B cell (primary cell): ENCODE results near the gene TIAL1. TPM values are rescaled to one million over a fixed set of nuclear protein-coding genes. Genes with fewer than 3 reads are reported as not detected.

Experiments
- ATAC-seq: fragments of 200-7000 bp; cut with Tn5 transposase; one replicate; pipeline ENCODE4 v1.10.0; 2021; ENCODE audit warnings: low read depth, mild to moderate bottlenecking, moderate number of reproducible peaks, moderate library complexity
- CTCF ChIA-PET: fragments of 350-600 bp; sonication (Branson Sonifier 250); formaldehyde crosslinking; loops from one replicate; lab custom pipeline; 2021; ENCODE audit warnings: antibody characterized with exemption, inconsistent platforms; lab: Charles Lee
- POLR2A ChIA-PET: fragments of 350-600 bp; sonication (Branson Sonifier 250); formaldehyde crosslinking; loops from one replicate; lab custom pipeline; 2021; ENCODE audit warnings: antibody characterized with exemption; lab: Charles Lee
- DNase-seq: peaks from one replicate; pipeline ENCODE4 v3.0.0; 2013
- H2AFZ ChIP-seq: 2 replicates; pipeline ENCODE4 v1.6.1; 2012; ENCODE audit warnings: mild to moderate bottlenecking, low read depth, low read length; ENCODE audit not compliant: insufficient read depth, poor library complexity, severe bottlenecking
- H3K27ac ChIP-seq, 2 donors: 1 replicate in 1 of 2; 2 replicates in 1 of 2; pipeline ENCODE4 v1.5.1; 2012 to 2013; ENCODE audit warnings: low read length in 2 of 2, mild to moderate bottlenecking in 2 of 2, moderate library complexity in 1 of 2
- H3K27me3 ChIP-seq, 4 experiments: fragments of 200-600 bp in 1 of 4; sonication (generic) in 1 of 4; replicated peaks in 1 of 4; 1 replicate in 2 of 4; 2 replicates in 2 of 4; pipeline versions ENCODE4 v1.6.1 to v1.7.0; 2013 to 2016; ENCODE audit warnings: low read length in 3 of 4, mild to moderate bottlenecking in 2 of 4, mixed read lengths in 1 of 4, moderate library complexity in 1 of 4; ENCODE audit not compliant: insufficient read depth in 4 of 4, control insufficient read depth in 3 of 4; ENCODE audit errors: control extremely low read depth in 1 of 4
- H3K36me3 ChIP-seq, 2 experiments: replicated peaks in 1 of 2; 1 replicate in 1 of 2; 2 replicates in 1 of 2; pipeline versions ENCODE4 v1.6.1 to v1.7.1; 2013; ENCODE audit warnings: low read length in 1 of 2; ENCODE audit not compliant: insufficient read depth in 2 of 2, control insufficient read depth in 1 of 2; ENCODE audit errors: control extremely low read depth in 1 of 2, extremely low read depth in 1 of 2
- H3K4me1 ChIP-seq, 2 donors: fragments of 200-600 bp in 1 of 2; sonication (generic) in 1 of 2; 1 replicate in 1 of 2; 2 replicates in 1 of 2; pipeline versions ENCODE4 v1.5.1 to v1.6.1; 2013 to 2017; ENCODE audit warnings: low read length in 2 of 2; ENCODE audit not compliant: control insufficient read depth in 2 of 2, insufficient read depth in 2 of 2
- H3K4me2 ChIP-seq: replicated peaks from 2 replicates; pipeline ENCODE3; 2012; ENCODE audit warnings: mild to moderate bottlenecking, low read depth, low read length; ENCODE audit not compliant: poor library complexity, severe bottlenecking
- H3K4me3 ChIP-seq, 5 experiments: fragments of 200-600 bp in 1 of 5; sonication (generic) in 1 of 5; 1 replicate in 3 of 5; 2 replicates in 2 of 5; pipeline versions ENCODE4 v1.5.1 to v1.7.0; 2011 to 2016; ENCODE audit warnings: low read length in 4 of 5, mild to moderate bottlenecking in 4 of 5, low read depth in 2 of 5, control low read depth in 1 of 5, moderate library complexity in 1 of 5; ENCODE audit not compliant: insufficient read depth in 1 of 5; ENCODE audit errors: control extremely low read depth in 1 of 5, extremely low read depth in 1 of 5
- H3K79me2 ChIP-seq: fragments of 200-600 bp; sonication (generic); one replicate; pipeline ENCODE4 v1.6.0; 2016; ENCODE audit warnings: low read length; ENCODE audit not compliant: control insufficient read depth, insufficient read depth
- H3K9ac ChIP-seq: fragments of 200-600 bp; sonication (generic); 2 replicates; pipeline ENCODE4 v1.6.1; 2017; ENCODE audit warnings: mild to moderate bottlenecking, low read length, moderate library complexity
- H3K9me3 ChIP-seq, 3 donors: one replicate each; pipeline versions ENCODE4 v1.6.1 to v1.7.1; 2013; ENCODE audit warnings: low read length in 2 of 3; ENCODE audit not compliant: control insufficient read depth in 2 of 3, insufficient read depth in 1 of 3; ENCODE audit errors: control extremely low read depth in 1 of 3
- H4K20me1 ChIP-seq: 2 replicates; pipeline ENCODE4 v1.6.0; 2012; ENCODE audit warnings: mild to moderate bottlenecking, low read length; ENCODE audit not compliant: insufficient read depth, control insufficient read depth, poor library complexity, severe bottlenecking
- H3K27ac Mint-ChIP-seq: one replicate; pipeline ENCODE4 v1.8.0; 2021; ENCODE audit warnings: mixed read lengths
- H3K27me3 Mint-ChIP-seq: one replicate; pipeline ENCODE4 v1.8.0; 2021; ENCODE audit warnings: mixed read lengths
- H3K4me1 Mint-ChIP-seq: one replicate; pipeline ENCODE4 v1.8.0; 2021; ENCODE audit warnings: mixed read lengths
- H3K4me3 Mint-ChIP-seq: one replicate; pipeline ENCODE4 v1.8.0; 2021; ENCODE audit warnings: mixed read lengths
- H3K9me3 Mint-ChIP-seq: one replicate; pipeline ENCODE4 v1.8.0; 2022; ENCODE audit warnings: mixed read lengths; ENCODE audit not compliant: insufficient read depth
- CTCF ChIP-seq: fragments of 200-600 bp; IDR thresholded peaks from one replicate; pipeline ENCODE4 v1.8.0; 2022; ENCODE audit warnings: antibody characterized with exemption, mild to moderate bottlenecking
- EZH2 ChIP-seq: IDR thresholded peaks from 2 replicates; pipeline ENCODE4 v1.6.1; 2012; ENCODE audit warnings: borderline replicate concordance, low read depth, mild to moderate bottlenecking, moderate library complexity, low read length; ENCODE audit not compliant: insufficient read depth, poor library complexity, severe bottlenecking
- WGBS: methylation state at CpG from one replicate; pipeline ENCODE4 v1.1.5; 2013; ENCODE audit warnings: missing lambda C conversion rate; ENCODE audit not compliant: insufficient coverage; 5-methylcytosine and 5-hydroxymethylcytosine counted together
- intact Hi-C: fragments of 100-400 bp; cut with micrococcal nuclease; formaldehyde crosslinking; loops from one replicate; pipeline ENCODE4 v1.10.0; 2022
- polyA plus RNA-seq: library from polyadenylated mRNA; depleted of rRNA; stranded (reverse); fragments of >200 nt; gene quantifications from 2 replicates; pipeline ENCODE4 v1.2.3, GENCODE V29; 2012
- total RNA-seq, 2 donors: library from RNA; stranded (reverse); fragments of 120-200 nt in 1 of 2; gene quantifications; 1 replicate in 1 of 2; 2 replicates in 1 of 2; pipeline versions ENCODE4 v1.2.3 to v1.2.4, GENCODE V29; 2013 to 2022

The TIAL1 gene
- total and polyA plus RNA-seq, 2 donors (not counting 1 experiment from before 2014, with no cell fraction given), result 98.5 to 159 TPM

- no peak for ATAC-seq
- Mint-ChIP-seq H3K4me1 (peaks cover 46% of the 10 kb centered on the region), H3K27ac (peak overlapping the region; percentile 98), H3K9me3 (no peaks in the 10 kb centered on the region), H3K4me3 (peak overlapping the region; percentile 99), H3K27me3 (no peaks in the 10 kb centered on the region)
- ChIA-PET POLR2A (interaction anchor here (1.3 to 1.6 kb wide), 2 partner anchors 275 to 295 kb away, joined by 4 to 5 read pairs; partner anchors contain the start of genes MCMBP and SEC23IP), CTCF (interaction anchor here (0.5 to 1.3 kb wide), 3 partner anchors 89 to 398 kb away, joined by 3 to 5 read pairs (median 5); no protein-coding TSS in a partner anchor)
- Histone ChIP-seq H3K79me2 (peaks cover 40% of the 10 kb centered on the region), H3K27ac (peak overlapping the region; percentile 88 to 94), H3K9ac (peak overlapping the region; percentile 92), H3K9me3 (no peaks in the 10 kb centered on the region), H2AFZ (peak overlapping the region; percentile 95), H3K36me3 (peaks cover 2 to 3% of the 10 kb centered on the region in 2 experiments), H3K4me1 (peaks cover 26 to 35% of the 10 kb centered on the region in 2 donors), H3K4me3 (peak overlapping the region; percentile 86 to 97 (median 90)), H3K27me3 (no peaks in the 10 kb centered on the region), H4K20me1 (peaks cover 23% of the 10 kb centered on the region), H3K4me2 (peak overlapping the region; percentile 94)
- WGBS, result 69% methylated on average over 10 of the region's 21 CpGs
- intact Hi-C loops, result loop anchor here (1.0 to 5.0 kb wide), 9 partner anchors 55 to 517 kb away; partner anchors contain the start of genes EIF3A, INPP5F, MCMBP and PRDX3
- TF ChIP-seq CTCF, result no peak
- TF ChIP-seq EZH2, result no peak
- no peak for DNase-seq
These were observed 832 bp upstream of the TIAL1 start for GRCh38 chr10:119597405-119598186.
